HEK293 (cell line): Measurements from ENCODE around the gene CNOT4.

ENCODE experiments used
- EGR2 ChIP-seq: fragments of 450-650 bp; formaldehyde crosslinking; IDR thresholded peaks from 2 replicates; pipeline ENCODE4 v1.5.1; 2016; ENCODE audit warnings: low read depth, missing biosample characterization, missing genetic modification characterization
- KLF9 ChIP-seq: fragments of 450-650 bp; formaldehyde crosslinking; IDR thresholded peaks from 2 replicates; pipeline ENCODE4 v1.5.1; 2016; ENCODE audit warnings: missing biosample characterization, missing genetic modification characterization, low read depth
- ZFP41 ChIP-seq: fragments of 450-650 bp; formaldehyde crosslinking; IDR thresholded peaks from 2 replicates; pipeline ENCODE4 v1.5.1; 2016; ENCODE audit warnings: missing biosample characterization, missing genetic modification characterization, borderline replicate concordance
- ZNF2 ChIP-seq: fragments of 450-650 bp; formaldehyde crosslinking; IDR thresholded peaks from 2 replicates; pipeline ENCODE4 v1.5.1; 2016; ENCODE audit warnings: missing biosample characterization, missing genetic modification characterization
- ZNF335 ChIP-seq: fragments of 450-650 bp; formaldehyde crosslinking; conservative IDR thresholded peaks from 2 replicates; pipeline ENCODE4 v1.5.1; 2016; ENCODE audit warnings: missing biosample characterization, missing genetic modification characterization
- ZNF677 ChIP-seq: fragments of 450-650 bp; IDR thresholded peaks from 2 replicates; pipeline ENCODE4 v1.5.0; 2018; ENCODE audit warnings: missing biosample characterization, mild to moderate bottlenecking, missing genetic modification characterization, moderate library complexity
- ZNF777 ChIP-seq: fragments of 450-650 bp; formaldehyde crosslinking; IDR thresholded peaks from 2 replicates; pipeline ENCODE4 v1.5.1; 2017; ENCODE audit warnings: missing biosample characterization, missing genetic modification characterization, borderline replicate concordance
- ZSCAN23 ChIP-seq: fragments of 450-650 bp; formaldehyde crosslinking; IDR thresholded peaks from 2 replicates; pipeline ENCODE4 v1.5.1; 2016; ENCODE audit warnings: missing biosample characterization, missing genetic modification characterization

GRCh38 chr7:135337506-135337905 lies 172.4 kb downstream of the CNOT4 start:
- no peak for TF ChIP-seq ZNF2 (tag by site-specific recombination)
- no peak for TF ChIP-seq KLF9 (tag by site-specific recombination)
- TF ChIP-seq ZSCAN23 (tag by site-specific recombination) = no peak
- TF ChIP-seq ZNF777 = no peak
- no peak for TF ChIP-seq ZNF677 (tag by site-specific recombination)
- no peak for TF ChIP-seq ZFP41 (tag by site-specific recombination)
- TF ChIP-seq EGR2 (tag by site-specific recombination) = no peak
- no peak for TF ChIP-seq ZNF335 (tag by site-specific recombination)
